Keratinocyte (primary cell): ENCODE data around the gene ARHGEF2. TPM values are rescaled to one million over a fixed set of nuclear protein-coding genes. Genes with fewer than 3 reads are reported as not detected.

Experiments
- DNase-seq: peaks from one replicate; pipeline ENCODE4 v3.0.0-alpha.2; 2011; ENCODE audit warnings: low read depth, missing footprints, low spot score
- FAIRE-seq: peaks from 2 replicates; lab custom pipeline; 2011; peaks lifted over from hg19 to GRCh38; lab: Jason Lieb, UNC
- H2AFZ ChIP-seq: 2 replicates; pipeline ENCODE4 v1.6.0; 2012; ENCODE audit warnings: low read length, control low read depth, inconsistent platforms; ENCODE audit not compliant: control insufficient read depth
- H3K27ac ChIP-seq: 2 replicates; pipeline ENCODE4 v1.5.1; 2011; ENCODE audit warnings: low read length; ENCODE audit not compliant: control insufficient read depth, insufficient read depth
- H3K27me3 ChIP-seq: 3 replicates; pipeline ENCODE4 v1.6.0; 2011; ENCODE audit warnings: low read length; ENCODE audit not compliant: control insufficient read depth, insufficient read depth; ENCODE audit errors: extremely low read depth
- H3K36me3 ChIP-seq, 2 experiments: 2 replicates in 1 of 2; 3 replicates in 1 of 2; pipeline ENCODE4 v1.5.1; 2011; ENCODE audit warnings: low read length in 2 of 2, mild to moderate bottlenecking in 1 of 2; ENCODE audit not compliant: control insufficient read depth in 2 of 2, insufficient read depth in 2 of 2; ENCODE audit errors: extremely low read depth in 1 of 2
- H3K4me1 ChIP-seq: 3 replicates; pipeline ENCODE4 v1.5.1; 2011; ENCODE audit warnings: low read length; ENCODE audit not compliant: control insufficient read depth, insufficient read depth; ENCODE audit errors: extremely low read depth
- H3K4me2 ChIP-seq: 3 replicates; pipeline ENCODE4 v1.6.0; 2011; ENCODE audit warnings: low read depth, low read length; ENCODE audit not compliant: control insufficient read depth, insufficient read depth; ENCODE audit errors: extremely low read depth
- H3K4me3 ChIP-seq, 3 experiments: fragments of 200-600 bp in 1 of 3; sonication (generic) in 1 of 3; 2 replicates in 2 of 3; 3 replicates in 1 of 3; pipeline ENCODE4 v1.5.1; 2011 to 2016; ENCODE audit warnings: low read length in 3 of 3, mild to moderate bottlenecking in 3 of 3, control low read depth in 2 of 3, inconsistent platforms in 1 of 3, low read depth in 1 of 3, mixed read lengths in 1 of 3, mixed run types in 1 of 3, moderate library complexity in 1 of 3; ENCODE audit not compliant: control insufficient read depth in 2 of 3, insufficient read depth in 2 of 3; ENCODE audit errors: extremely low read depth in 1 of 3
- H3K79me2 ChIP-seq: 2 replicates; pipeline ENCODE4 v1.6.0; 2012; ENCODE audit warnings: low read length; ENCODE audit not compliant: control insufficient read depth, insufficient read depth
- H3K9ac ChIP-seq: 3 replicates; pipeline ENCODE4 v1.6.0; 2011; ENCODE audit warnings: low read length; ENCODE audit not compliant: control insufficient read depth, insufficient read depth; ENCODE audit errors: extremely low read depth
- H3K9me1 ChIP-seq: 3 replicates; pipeline ENCODE4 v1.6.0; 2011; ENCODE audit warnings: low read length; ENCODE audit not compliant: control insufficient read depth, insufficient read depth; ENCODE audit errors: extremely low read depth
- H3K9me3 ChIP-seq: 2 replicates; pipeline ENCODE4 v1.5.1; 2012; ENCODE audit warnings: low read depth, low read length; ENCODE audit not compliant: control insufficient read depth
- H4K20me1 ChIP-seq: 3 replicates; pipeline ENCODE4 v1.6.0; 2011; ENCODE audit warnings: low read length; ENCODE audit not compliant: control insufficient read depth, insufficient read depth; ENCODE audit errors: extremely low read depth
- CTCF ChIP-seq, 3 experiments: IDR thresholded peaks in 1 of 3; conservative IDR thresholded peaks in 1 of 3; optimal IDR thresholded peaks in 1 of 3; 2 replicates in 2 of 3; 3 replicates in 1 of 3; pipeline versions ENCODE3 to v1.5.1; 2011; ENCODE audit warnings: low read length in 3 of 3, mild to moderate bottlenecking in 3 of 3, moderate library complexity in 2 of 3, control low read depth in 1 of 3, inconsistent platforms in 1 of 3; ENCODE audit not compliant: insufficient read depth in 2 of 3; ENCODE audit errors: extremely low read depth in 1 of 3
- EZH2 ChIP-seq: IDR thresholded peaks from one replicate; pipeline ENCODE4 v1.6.1; 2012; ENCODE audit warnings: inconsistent platforms, mild to moderate bottlenecking, low read length, moderate library complexity
- dilution Hi-C: fragments of 300-500 bp; cut with MboI; formaldehyde crosslinking; loops from one replicate; pipeline ENCODE4 v1.7.0; 2020; ENCODE audit warnings: low sequenced_read_pairs; ENCODE audit not compliant: extremely low pct_ligation_motif_present
- polyA plus RNA-seq, 5 experiments: library from polyadenylated mRNA; depleted of rRNA in 3 of 5; stranded (reverse) in 3 of 5; stranded (forward) in 1 of 5; unstranded in 1 of 5; fragments of >200 nt; gene quantifications; 1 replicate in 1 of 5; 2 replicates in 3 of 5; 3 replicates in 1 of 5; pipeline versions ENCODE4 v1.2.1 to v1.2.3, GENCODE V29; 2011 to 2012; ENCODE audit warnings: missing spikeins in 2 of 5, low read depth in 1 of 5, low replicate concordance in 1 of 5

Gene ARHGEF2
- polyA plus RNA-seq, 1 donor (not counting 4 experiments of a cell fraction or from before 2014, with no cell fraction given): 38.7 TPM

- FAIRE-seq (no peak), DNase-seq (no peak)
- Histone ChIP-seq H3K9ac (no peak overlapping the region), H3K4me2 (no peak overlapping the region), H4K20me1 (no peaks in the 10 kb centered on the region), H3K9me3 (no peaks in the 10 kb centered on the region), H3K9me1 (no peaks in the 10 kb centered on the region), H3K27me3 (no peaks in the 10 kb centered on the region), H3K27ac (no peak overlapping the region), H2AFZ (no peak overlapping the region), H3K79me2 (no peaks in the 10 kb centered on the region), H3K36me3 (peaks cover 27 to 40% of the 10 kb centered on the region in 2 experiments), H3K4me1 (peaks cover 11% of the 10 kb centered on the region), H3K4me3 (no peak overlapping the region)
- no peak for TF ChIP-seq CTCF (optimal IDR thresholded peaks at IDR 0.05 in 1 of 3, IDR thresholded peaks at IDR 0.05 in 1 of 3, conservative IDR thresholded peaks at IDR 0.05 in 1 of 3; ENCODE audit: extremely low read depth in 1 of 3, insufficient read depth in 2 of 3, low read length in 3 of 3)
- TF ChIP-seq EZH2: no peak
- dilution Hi-C loops: no loop called here
These were observed 31.1 kb downstream of the ARHGEF2 start for GRCh38 chr1:155947292-155947691.

GRCh38 chr1:155946633-155947219, 31.6 kb downstream of the ARHGEF2 start:
- H3K4me2 ChIP-seq: no peak overlapping the region
- H3K9me1 ChIP-seq: no peaks in the 10 kb centered on the region
- no peaks in the 10 kb centered on the region for H4K20me1 ChIP-seq
- no peaks in the 10 kb centered on the region for H3K79me2 ChIP-seq
- dilution Hi-C loops: no loop called here
- no peak overlapping the region for H3K4me3 ChIP-seq
- no peaks in the 10 kb centered on the region for H3K27me3 ChIP-seq
- no peak overlapping the region for H3K27ac ChIP-seq
- peaks cover 24 to 34% of the 10 kb centered on the region in 2 experiments for H3K36me3 ChIP-seq
- DNase-seq (no peak), FAIRE-seq (no peak)
- no peaks in the 10 kb centered on the region for H3K9me3 ChIP-seq
- TF ChIP-seq EZH2 (no peak), CTCF (optimal IDR thresholded peaks at IDR 0.05 in 1 of 3, IDR thresholded peaks at IDR 0.05 in 1 of 3, conservative IDR thresholded peaks at IDR 0.05 in 1 of 3; ENCODE audit: extremely low read depth in 1 of 3, insufficient read depth in 2 of 3, low read length in 3 of 3) (no peak)
- no peak overlapping the region for H2AFZ ChIP-seq
- H3K9ac ChIP-seq: no peak overlapping the region
- H3K4me1 ChIP-seq: peaks cover 17% of the 10 kb centered on the region
